ENCODE results near the gene CSF1R. TPM values are rescaled to one million over a fixed set of nuclear protein-coding genes. Genes with fewer than 3 reads are reported as not detected.

The CSF1R gene
- polyA plus RNA-seq, 1 donor from 2014 or later, result not detected

DNA sequence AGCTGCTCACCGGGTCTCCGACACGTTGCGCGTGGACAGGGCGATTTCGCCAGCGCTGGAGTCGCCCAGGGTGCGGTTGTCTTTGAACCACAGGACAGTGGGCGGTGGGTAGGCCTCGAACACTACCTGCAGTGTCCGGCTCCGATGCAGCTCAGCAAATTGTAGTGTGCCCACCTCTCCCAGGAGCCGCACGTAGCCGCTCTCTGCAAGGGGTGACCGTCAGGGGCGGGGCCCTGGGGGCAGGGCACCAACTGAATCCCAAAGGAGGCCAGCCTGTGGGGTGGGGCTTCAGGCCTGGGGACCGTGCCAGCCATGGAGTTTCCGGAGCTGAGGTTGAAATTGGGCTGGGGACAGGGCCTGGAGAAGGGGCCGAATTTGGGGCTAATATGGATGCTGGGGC, 46.4 kb upstream of the CSF1R start:
- no peaks in the 10 kb centered on the region for H3K79me2 ChIP-seq (replicated peaks; ENCODE audit: insufficient read depth, low read length)
- H3F3A ChIP-seq (ENCODE audit: insufficient read depth, low read length, poor library complexity, severe bottlenecking), result no peaks in the 10 kb centered on the region
- no peak overlapping the region for H3K9ac ChIP-seq (ENCODE audit: low read length)
- no peaks in the 10 kb centered on the region for H3K9me2 ChIP-seq (ENCODE audit: insufficient read depth, low read length)
- H3K36me3 ChIP-seq (ENCODE audit: insufficient read depth, low read length), result no peaks in the 10 kb centered on the region
- no peak overlapping the region for H3K27ac ChIP-seq (ENCODE audit: low read length)
- H3K9me3 ChIP-seq (ENCODE audit: low read length), result no peaks in the 10 kb centered on the region
- H3K4me3 ChIP-seq (ENCODE audit: low read length), result no peak overlapping the region
- H3K4me2 ChIP-seq (ENCODE audit: low read length), result no peak overlapping the region
- no peaks in the 10 kb centered on the region for H3K27me3 ChIP-seq (ENCODE audit: insufficient read depth, low read depth, low read length)
- H4K20me1 ChIP-seq (ENCODE audit: insufficient read depth), result no peaks in the 10 kb centered on the region
- no peak for TF ChIP-seq RAD21 (conservative IDR thresholded peaks at IDR 0.05)
- TF ChIP-seq, protein P1, sequence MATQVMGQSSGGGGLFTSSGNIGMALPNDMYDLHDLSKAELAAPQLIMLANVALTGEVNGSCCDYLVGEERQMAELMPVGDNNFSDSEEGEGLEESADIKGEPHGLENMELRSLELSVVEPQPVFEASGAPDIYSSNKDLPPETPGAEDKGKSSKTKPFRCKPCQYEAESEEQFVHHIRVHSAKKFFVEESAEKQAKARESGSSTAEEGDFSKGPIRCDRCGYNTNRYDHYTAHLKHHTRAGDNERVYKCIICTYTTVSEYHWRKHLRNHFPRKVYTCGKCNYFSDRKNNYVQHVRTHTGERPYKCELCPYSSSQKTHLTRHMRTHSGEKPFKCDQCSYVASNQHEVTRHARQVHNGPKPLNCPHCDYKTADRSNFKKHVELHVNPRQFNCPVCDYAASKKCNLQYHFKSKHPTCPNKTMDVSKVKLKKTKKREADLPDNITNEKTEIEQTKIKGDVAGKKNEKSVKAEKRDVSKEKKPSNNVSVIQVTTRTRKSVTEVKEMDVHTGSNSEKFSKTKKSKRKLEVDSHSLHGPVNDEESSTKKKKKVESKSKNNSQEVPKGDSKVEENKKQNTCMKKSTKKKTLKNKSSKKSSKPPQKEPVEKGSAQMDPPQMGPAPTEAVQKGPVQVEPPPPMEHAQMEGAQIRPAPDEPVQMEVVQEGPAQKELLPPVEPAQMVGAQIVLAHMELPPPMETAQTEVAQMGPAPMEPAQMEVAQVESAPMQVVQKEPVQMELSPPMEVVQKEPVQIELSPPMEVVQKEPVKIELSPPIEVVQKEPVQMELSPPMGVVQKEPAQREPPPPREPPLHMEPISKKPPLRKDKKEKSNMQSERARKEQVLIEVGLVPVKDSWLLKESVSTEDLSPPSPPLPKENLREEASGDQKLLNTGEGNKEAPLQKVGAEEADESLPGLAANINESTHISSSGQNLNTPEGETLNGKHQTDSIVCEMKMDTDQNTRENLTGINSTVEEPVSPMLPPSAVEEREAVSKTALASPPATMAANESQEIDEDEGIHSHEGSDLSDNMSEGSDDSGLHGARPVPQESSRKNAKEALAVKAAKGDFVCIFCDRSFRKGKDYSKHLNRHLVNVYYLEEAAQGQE (IDR thresholded peaks at IDR 0.05; ENCODE audit: borderline replicate concordance), result no peak
- no peak for TF ChIP-seq SMC3 (conservative IDR thresholded peaks at IDR 0.05; ENCODE audit: poor library complexity)
- TF ChIP-seq POLR2AphosphoS5 (IDR thresholded peaks at IDR 0.05), result no peak
- TF ChIP-seq, protein P2, sequence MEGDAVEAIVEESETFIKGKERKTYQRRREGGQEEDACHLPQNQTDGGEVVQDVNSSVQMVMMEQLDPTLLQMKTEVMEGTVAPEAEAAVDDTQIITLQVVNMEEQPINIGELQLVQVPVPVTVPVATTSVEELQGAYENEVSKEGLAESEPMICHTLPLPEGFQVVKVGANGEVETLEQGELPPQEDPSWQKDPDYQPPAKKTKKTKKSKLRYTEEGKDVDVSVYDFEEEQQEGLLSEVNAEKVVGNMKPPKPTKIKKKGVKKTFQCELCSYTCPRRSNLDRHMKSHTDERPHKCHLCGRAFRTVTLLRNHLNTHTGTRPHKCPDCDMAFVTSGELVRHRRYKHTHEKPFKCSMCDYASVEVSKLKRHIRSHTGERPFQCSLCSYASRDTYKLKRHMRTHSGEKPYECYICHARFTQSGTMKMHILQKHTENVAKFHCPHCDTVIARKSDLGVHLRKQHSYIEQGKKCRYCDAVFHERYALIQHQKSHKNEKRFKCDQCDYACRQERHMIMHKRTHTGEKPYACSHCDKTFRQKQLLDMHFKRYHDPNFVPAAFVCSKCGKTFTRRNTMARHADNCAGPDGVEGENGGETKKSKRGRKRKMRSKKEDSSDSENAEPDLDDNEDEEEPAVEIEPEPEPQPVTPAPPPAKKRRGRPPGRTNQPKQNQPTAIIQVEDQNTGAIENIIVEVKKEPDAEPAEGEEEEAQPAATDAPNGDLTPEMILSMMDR (IDR thresholded peaks at IDR 0.05; ENCODE audit: poor library complexity, severe bottlenecking), result no peak
- TF ChIP-seq MXI1 (conservative IDR thresholded peaks at IDR 0.05; ENCODE audit: poor library complexity, severe bottlenecking), result no peak
- no peak overlapping the region for H2AFZ ChIP-seq (ENCODE audit: low read depth, low read length)

DNA sequence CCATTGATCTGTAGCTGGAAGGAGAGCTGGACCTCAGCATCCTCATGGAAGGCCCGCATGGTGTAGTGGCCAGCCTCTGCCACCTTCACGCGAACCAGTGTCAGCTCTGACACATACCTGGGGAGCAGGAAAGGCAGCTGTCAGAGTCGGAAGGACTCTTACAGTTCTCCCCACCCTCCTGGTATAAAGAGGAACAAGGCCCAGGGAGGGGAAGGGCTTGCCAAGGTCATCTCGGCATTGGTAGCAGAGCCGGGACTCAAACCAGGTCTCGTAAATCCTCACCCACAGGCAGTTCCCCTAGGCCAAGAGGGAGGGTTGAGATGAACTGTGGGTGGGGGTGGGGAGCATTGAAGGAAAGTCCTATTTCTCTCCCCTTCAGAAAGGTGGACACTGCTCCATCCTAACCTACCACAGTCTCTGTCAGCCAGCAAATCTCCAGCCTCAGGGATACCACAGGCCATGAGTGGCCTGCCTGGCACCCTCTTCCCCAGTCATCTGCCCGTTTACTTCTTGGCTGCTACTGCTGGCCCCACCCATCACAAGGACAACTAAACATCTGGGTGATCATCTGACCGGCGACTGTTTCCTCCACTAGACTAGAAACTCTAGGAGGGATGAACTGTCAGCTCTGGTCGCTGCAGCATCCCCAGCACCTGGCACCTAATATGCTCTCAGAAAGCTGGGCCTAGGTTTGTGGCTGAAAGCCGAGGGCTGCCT, 45.8 kb upstream of the CSF1R start:
- Histone ChIP-seq H3K4me2 (ENCODE audit: low read length) (no peak overlapping the region), H4K20me1 (ENCODE audit: insufficient read depth) (no peaks in the 10 kb centered on the region), H3K79me2 (replicated peaks; ENCODE audit: insufficient read depth, low read length) (no peaks in the 10 kb centered on the region), H3K4me3 (ENCODE audit: low read length) (no peak overlapping the region), H3K9me3 (ENCODE audit: low read length) (no peaks in the 10 kb centered on the region), H3K9me2 (ENCODE audit: insufficient read depth, low read length) (no peaks in the 10 kb centered on the region), H3K36me3 (ENCODE audit: insufficient read depth, low read length) (no peaks in the 10 kb centered on the region), H3K27ac (ENCODE audit: low read length) (no peak overlapping the region), H3F3A (ENCODE audit: insufficient read depth, low read length, poor library complexity, severe bottlenecking) (no peaks in the 10 kb centered on the region), H2AFZ (ENCODE audit: low read depth, low read length) (no peak overlapping the region), H3K27me3 (ENCODE audit: insufficient read depth, low read depth, low read length) (no peaks in the 10 kb centered on the region), H3K9ac (ENCODE audit: low read length) (no peak overlapping the region)
- TF ChIP-seq RAD21 (conservative IDR thresholded peaks at IDR 0.05), result no peak
- no peak for TF ChIP-seq SMC3 (conservative IDR thresholded peaks at IDR 0.05; ENCODE audit: poor library complexity)
- TF ChIP-seq, protein P1 (IDR thresholded peaks at IDR 0.05; ENCODE audit: borderline replicate concordance), result no peak
- TF ChIP-seq EZH2 (IDR thresholded peaks at IDR 0.05; ENCODE audit: borderline replicate concordance, insufficient read depth, low read length, poor library complexity, severe bottlenecking), result no peak
- TF ChIP-seq POLR2AphosphoS5 (IDR thresholded peaks at IDR 0.05), result no peak
- TF ChIP-seq TAF1 (IDR thresholded peaks at IDR 0.05; ENCODE audit: low read depth), result no peak
- TF ChIP-seq EP300 (conservative IDR thresholded peaks at IDR 0.05; ENCODE audit: poor library complexity, severe bottlenecking), result no peak
- TF ChIP-seq MXI1 (conservative IDR thresholded peaks at IDR 0.05; ENCODE audit: poor library complexity, severe bottlenecking), result no peak
- TF ChIP-seq, protein P2 (IDR thresholded peaks at IDR 0.05; ENCODE audit: poor library complexity, severe bottlenecking), result no peak

All from neural cell (in vitro differentiated cells).